Colon (tissue), 2 donors: ENCODE results near the gene TRAM2.

Source experiments
- FAIRE-seq: peaks from 2 replicates; lab custom pipeline; 2012; peaks lifted over from hg19 to GRCh38; lab: Jason Lieb, UNC
- donor health status: control.
- donor health status: control.

The TRAM2 gene

DNA sequence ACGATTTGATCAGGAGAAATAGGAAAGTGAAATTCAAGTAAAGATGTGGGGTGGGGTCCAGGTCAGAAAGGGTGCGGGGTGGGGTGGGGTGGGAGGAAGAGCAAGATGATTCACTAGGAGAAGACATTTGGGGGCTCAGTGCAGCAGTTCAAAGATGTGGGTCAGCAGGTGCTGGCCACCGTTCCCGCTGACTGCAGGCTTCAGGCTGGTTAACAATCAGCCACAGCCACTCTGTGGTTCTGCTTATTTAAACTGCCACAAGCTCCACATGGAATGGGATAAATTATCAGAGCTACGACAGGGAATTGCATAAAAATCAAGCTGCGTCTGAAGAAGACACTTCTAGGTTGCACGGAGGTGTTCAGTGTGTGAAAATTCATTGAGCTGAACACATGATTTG lies 49.4 kb downstream of the TRAM2 start:
- no peak for FAIRE-seq

DNA sequence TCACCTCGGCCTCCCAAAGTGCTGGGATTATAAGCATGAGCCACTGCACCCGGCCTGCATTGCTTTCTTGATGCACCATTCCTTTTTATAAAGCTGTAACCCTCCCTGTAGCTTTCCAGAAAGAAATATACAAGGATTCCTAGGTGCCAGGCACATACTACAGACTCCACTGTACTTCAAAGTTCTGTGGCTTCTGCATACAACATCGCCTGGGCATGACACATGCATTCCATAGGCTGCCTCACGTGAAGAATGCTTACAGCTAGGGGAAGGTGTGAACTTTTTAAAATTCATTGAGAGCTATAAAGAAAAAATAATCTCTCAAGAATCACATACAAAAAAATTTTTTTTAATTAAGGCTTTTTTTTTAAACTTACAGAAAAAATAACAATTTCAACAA lies 50.2 kb downstream of the TRAM2 start:
- FAIRE-seq: no peak

DNA sequence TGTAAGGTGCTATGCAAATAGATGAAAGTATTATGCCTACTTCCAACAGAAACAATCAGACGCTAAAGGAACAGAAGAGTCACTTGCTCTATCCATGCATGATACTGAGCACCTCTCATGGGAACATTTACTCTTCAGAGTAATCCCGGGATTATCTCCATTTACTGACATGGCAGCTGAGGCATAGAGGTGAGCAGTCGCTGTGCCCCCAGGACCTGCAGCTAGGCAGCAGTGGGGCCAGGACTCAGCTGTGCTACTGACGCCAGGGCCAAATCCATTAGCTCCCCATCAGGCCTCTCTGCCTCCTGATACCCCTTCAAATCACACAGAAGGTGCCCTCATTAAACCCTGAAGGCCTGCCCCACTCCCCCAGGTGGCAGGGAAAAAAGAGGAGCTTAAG lies 51.9 kb downstream of the TRAM2 start:
- FAIRE-seq: no peak

DNA sequence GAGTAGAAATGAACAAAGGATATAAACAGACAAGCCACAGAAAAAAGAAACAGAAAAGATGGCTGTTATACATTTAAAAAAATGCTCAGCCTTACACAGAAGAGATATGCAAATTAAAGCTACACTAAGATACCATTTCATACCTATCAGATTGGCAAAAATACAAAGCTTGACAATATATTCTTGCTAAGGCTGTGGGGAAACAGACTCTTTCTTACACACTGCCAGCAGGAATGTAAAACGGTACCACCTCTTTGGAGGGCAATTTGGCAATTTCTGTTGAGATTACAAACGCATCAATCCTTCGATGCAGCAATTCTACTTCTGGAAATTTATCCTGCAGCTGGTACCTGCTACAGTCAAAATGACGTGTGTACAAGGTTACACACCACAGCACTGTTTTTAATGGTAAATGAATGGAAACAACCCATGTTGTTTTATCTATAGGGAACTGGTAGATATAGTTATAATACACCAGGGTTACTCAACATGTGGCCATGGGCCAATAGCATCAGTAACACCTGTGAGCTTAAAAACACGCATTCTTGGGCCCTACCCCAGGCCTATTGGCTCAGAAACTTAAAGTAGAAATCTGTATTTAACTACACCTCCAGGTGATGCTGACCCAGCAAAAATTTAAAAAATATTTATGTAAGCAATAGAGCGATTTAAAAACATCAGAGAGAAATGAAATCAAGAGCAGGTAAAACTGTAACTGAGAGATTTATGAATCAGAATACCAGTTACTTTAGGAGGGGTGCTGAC lies 53.3 kb downstream of the TRAM2 start:
- no peak for FAIRE-seq

DNA sequence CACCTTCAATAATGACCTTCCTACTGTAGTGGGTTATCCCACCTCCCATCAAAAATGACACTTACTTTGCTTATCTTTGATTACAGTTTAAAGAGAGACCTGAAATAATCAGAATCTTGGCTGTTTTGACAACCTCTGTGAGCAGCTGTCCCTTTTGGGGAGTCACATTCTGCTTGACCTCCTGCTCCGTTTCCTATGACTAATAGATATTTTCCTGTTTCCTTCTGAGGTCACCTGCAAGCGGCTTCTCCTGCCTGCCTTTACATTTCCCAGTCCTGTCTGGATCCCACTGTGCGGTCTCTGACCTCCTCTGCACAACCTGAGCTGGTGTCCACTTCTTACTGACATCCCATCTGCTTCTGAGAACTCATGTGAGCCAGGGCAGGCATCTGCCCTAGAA lies 54.2 kb downstream of the TRAM2 start:
- FAIRE-seq: no peak

DNA sequence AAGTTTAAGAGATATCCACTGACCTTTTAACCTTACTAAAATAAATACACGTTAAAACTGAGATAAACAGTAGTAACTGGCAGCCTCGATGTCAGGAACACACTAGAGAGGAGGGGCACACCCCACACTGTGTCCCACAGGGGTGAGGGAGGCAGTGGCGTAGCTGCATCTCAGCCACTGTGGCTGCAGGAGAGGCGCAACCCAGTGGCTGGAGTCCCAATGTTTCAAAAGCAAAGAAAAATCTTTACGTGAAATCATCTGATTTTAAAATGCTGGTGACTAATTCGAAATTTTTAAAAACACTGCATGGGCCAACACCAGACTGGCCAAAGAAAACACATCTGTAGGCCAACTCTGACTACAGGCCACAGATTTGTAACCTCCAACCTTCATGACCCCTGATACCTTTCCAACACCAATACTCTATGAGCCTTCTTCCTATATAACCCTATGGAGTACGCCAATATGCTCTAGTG lies 54.7 kb downstream of the TRAM2 start:
- no peak for FAIRE-seq

DNA sequence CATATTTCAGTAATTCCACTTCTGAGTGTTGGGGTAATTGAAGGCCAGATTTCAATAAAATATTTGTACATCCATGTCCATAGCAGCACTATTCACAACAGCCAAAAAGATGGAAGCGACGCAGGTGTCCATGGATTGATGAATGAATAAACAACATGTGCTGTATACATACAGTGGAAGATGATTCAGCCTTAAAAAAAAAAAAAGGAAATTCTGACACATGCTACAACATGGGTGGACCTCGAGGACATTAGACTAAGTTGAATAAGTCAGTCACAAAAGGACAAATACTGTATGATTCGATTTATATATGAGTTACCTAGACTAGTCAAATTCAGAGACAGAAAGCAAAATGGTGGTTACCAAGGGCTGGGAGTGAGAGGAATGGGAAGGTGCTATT lies 57.2 kb downstream of the TRAM2 start:
- no peak for FAIRE-seq

DNA sequence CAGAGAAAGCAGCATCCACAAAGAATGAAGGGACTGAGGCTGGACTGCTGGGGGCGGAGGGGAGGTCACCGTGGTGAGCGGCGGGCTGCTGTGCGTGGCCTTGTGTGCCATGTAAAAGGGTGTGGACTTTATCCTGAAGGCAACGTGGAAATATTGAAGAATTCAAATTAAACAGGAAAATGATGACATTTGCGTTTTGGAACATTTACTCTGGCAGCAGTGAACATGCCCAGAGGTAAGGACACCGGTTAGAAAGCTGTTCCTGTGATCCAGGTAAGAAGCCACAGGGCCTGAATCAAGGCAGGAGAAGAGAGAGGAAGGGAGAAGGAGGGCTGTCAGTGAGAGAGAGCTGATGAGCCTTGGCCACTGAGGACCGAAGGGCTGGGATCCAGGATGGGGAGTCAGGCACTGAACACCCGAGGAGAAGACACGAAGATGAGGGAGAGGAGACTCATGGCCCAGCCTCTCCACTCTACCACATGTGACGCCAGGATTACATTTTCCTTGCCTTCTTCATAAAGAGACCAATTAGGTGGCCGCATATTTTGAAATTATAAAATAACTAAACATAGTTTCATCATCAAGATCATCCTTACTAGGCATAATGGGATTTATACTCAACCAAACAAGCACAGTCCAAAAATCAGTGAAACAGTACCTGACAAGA lies 58.4 kb downstream of the TRAM2 start:
- no peak for FAIRE-seq

DNA sequence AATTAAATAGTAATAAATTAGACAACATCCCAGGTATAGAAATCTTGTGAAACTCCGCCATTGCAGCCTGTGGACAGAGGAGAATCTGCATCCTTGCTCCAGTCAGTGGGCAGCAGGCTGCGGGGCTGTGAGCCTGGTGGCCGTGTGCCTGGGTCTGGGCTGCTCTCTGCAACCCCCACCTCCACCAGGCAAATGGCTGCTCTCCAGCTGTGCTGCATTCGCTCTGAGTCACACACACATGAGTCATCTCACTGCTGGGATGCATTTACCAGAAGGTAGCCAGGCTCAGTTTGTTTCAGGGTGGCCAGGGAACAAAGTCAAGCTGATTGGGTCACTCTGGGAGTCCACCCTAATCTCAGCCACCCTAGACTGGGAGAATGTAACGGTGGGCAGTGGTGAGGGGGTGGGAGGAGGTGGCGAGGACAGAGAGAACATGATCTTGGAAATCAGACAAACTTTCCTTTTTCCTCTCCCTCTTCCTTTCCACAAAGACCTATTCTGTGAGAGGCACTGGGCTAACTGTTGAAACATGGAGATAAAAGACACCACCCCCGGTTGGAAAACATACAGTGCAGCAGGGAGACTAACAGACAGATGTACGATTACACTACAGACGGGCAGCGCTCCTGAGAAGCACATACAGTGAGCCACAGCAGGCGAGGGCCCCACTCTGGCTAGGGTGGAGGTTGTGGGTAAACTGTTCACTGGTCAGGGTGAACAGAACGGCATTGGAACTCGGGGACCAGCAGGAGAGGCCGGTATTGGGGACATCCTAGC lies 59.2 kb downstream of the TRAM2 start:
- no peak for FAIRE-seq

DNA sequence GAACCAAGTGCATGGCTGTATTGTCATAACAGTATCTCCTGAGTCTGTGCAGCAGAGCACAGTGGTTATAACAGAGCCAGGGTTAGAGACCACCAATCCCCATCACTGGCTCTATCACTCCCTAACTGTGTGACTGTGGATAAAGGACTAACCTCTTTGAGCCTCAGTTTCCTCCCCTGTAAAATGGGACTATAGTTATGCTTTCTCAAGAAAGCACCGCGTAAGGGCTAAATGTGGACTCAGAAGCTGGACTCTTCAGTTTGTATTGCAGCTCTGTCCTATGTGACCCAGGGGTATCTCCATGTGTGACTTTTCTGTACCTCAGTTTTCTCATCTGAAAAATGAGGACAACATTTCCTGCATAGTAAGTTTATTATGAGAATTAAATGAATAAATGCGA lies 59.9 kb downstream of the TRAM2 start:
- no peak for FAIRE-seq

DNA sequence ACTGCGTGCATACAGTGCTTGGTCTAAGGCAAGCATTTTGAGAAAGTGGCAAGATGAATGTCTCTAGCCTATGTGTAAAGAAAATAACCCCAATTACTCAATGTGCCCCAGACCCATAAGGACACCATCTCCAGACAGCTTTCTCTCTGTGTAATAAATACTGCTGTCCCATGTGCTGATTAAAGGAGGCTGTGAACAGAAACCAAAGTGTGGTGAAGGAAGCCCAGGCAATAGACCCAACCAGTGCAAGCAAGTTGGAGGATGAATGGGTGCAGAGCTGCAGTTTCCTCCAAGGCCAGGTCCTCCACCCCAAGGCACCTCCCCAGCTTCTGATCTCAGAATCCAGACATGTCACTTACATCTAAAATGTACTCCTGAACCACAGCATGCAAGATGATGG lies 60.6 kb downstream of the TRAM2 start:
- FAIRE-seq: no peak

DNA sequence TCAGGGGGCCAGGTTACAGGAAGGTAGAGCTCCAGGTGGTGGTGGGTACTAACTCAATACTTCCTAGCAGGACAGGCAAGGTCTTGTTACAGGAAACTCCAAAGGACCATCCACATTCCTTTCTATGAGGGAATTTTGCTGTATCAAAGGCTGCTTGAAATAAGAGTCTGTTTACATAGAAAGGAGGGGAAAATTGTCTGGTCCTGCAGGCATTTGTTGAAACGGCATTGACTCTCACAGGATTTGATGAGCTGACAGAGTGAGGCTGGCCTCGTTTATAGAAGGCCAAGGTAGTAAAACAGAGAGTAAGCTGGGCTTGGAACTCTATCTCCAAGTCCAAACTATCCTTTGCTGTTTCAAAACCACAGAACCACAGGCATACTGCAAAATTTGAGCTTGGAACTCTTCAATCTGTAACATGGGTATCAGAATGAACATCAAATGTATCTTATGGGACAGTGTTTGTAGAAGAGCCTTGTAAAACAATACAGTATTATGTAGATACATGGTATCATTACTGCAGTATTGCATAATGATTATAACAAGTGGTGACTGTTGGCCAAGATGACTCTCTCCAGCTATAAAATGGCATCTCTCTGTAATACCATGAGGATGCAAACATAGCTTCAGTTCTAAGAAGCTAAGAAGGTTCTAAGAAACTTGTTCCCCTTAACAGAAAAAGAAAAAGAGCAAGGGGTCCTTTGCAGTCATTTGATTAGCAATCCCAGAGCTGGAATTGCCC lies 61.5 kb downstream of the TRAM2 start:
- FAIRE-seq: no peak

DNA sequence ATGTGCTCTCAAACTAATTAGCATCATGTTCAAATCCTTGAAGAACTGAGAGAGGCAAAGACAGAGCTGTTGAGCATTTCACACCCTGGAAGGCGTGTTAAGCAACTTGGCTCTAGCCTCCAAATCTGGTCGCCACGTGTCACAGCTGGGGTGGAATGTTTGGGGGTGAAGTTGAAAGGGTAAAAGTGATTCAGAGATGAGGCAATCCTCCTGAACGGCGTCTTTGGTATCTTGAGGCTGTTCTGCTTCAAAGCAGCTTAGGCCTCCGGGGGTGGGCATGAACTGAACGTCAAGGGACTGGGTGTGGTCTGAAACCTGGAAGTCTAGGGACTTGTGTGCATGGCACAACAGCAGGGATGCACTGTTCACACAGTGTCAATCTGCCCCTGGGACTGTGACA lies 62.3 kb downstream of the TRAM2 start:
- FAIRE-seq: no peak

DNA sequence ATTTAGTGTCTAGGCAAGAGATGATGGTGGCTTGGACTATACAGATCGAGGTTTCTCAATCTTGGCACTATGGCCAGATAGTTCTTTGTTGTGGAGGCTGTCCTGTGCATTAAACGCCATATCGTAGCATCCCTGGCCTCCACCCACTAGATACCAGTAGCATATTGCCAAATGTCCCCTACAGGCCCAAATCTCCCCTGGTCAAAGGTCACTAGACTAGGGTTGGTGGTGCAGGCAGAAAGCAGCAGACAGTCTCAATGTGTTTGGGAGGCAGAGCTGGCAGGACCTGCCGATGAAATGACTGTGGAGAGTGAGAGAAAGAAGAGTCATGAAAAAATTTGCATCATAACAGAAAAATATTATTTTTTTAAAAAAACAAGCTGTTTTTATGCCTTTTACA lies 63.0 kb downstream of the TRAM2 start:
- no peak for FAIRE-seq

DNA sequence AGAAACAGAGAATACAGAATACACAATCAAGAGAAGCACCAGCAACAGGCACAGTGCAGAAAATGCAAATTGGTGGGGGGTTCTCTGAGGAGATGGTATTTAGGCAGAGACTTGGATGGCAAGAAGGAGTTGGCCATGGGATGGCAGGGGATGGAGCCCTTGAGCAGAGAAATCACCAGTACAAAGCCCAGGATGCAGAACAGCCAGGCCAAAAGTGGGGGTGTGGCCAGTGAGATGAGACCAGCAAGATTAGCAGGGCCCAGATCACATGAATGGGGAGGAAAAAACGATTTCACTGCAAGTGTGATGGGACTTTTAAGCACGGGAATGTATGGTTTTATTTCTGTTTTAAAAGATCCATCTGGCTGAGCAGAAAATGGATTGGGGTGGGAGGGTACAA lies 63.4 kb downstream of the TRAM2 start:
- FAIRE-seq: no peak

DNA sequence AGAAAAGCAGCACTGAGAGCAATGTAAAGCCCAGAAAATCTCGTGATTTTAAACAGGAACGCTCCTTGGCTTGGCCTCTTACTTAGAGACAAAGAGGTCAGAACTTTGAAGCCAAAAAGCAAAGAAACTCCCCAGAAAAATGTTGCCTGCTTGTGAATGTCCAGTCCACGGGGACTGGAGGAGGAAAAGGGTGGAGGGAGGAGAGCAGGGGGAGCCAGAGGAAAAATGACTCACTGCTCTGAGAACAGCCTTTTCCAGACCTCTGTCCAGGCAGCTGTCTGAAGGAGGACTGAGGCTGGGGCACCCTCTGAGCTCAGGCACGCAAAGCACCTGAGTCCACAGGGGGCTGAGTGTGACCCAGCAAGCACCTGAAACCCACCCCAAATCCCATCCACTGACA lies 64.7 kb downstream of the TRAM2 start:
- no peak for FAIRE-seq

DNA sequence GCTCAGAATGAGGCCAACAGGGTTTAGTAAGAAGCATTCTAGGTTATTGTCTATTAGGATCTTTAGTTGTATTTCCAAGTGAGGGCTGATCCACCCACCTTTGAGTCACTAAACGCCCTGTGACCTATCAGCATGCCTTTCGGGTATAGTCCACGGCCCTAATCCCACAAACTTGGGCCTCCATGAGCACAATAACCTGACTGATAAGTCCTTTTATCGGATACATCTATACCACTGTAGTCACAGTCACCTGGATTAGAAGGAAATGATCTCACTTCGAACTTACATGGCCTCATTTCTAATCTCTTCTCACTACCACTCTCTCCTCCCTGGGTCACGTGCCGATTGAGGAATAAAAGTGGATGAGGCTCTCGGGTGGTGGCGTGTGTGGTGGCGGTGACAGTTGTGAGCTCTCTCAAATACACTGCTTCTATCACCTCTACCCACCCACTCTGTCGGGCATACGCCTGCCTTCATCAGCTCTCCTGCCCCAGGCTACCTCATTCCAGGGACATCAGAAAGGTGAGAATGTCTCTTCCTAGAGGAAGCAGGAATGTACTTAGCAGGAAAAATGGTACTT lies 65.2 kb downstream of the TRAM2 start:
- no peak for FAIRE-seq

DNA sequence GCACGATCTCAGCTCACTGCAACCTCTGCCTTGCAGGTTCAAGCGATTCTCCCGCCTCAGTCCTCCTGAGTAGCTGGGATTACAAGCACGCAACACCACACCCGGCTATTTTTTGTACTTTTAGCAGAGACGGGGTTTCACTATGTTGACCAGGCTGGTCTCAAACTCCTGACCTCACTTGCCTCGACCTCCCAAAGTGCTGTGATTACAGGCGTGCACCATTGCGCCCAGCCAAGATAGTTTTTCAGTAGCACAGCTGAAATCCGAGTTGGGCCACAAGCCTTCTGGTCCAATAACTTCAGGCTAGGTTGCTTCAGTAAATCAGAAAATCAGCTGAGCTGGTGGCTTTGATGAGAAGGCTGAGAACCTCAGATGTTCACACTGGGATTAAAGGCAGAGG lies 65.7 kb downstream of the TRAM2 start:
- FAIRE-seq: no peak

DNA sequence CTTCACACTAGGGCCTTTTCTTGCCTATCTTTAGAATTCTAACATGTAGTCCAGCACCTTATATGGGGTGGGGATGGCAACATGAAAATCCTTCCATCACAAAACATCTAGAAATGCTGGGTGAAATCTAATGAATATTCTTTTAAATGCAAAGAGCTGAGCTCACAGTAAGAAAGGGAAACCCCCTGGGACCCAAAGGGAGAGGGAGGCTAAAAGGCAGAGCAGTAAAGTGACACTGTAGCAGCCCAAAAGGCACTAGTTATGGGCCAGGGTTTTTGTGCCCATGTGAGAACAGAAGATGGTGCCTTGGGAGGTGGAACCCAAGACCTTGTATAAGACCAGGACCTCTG lies 66.7 kb downstream of the TRAM2 start:
- FAIRE-seq: no peak

DNA sequence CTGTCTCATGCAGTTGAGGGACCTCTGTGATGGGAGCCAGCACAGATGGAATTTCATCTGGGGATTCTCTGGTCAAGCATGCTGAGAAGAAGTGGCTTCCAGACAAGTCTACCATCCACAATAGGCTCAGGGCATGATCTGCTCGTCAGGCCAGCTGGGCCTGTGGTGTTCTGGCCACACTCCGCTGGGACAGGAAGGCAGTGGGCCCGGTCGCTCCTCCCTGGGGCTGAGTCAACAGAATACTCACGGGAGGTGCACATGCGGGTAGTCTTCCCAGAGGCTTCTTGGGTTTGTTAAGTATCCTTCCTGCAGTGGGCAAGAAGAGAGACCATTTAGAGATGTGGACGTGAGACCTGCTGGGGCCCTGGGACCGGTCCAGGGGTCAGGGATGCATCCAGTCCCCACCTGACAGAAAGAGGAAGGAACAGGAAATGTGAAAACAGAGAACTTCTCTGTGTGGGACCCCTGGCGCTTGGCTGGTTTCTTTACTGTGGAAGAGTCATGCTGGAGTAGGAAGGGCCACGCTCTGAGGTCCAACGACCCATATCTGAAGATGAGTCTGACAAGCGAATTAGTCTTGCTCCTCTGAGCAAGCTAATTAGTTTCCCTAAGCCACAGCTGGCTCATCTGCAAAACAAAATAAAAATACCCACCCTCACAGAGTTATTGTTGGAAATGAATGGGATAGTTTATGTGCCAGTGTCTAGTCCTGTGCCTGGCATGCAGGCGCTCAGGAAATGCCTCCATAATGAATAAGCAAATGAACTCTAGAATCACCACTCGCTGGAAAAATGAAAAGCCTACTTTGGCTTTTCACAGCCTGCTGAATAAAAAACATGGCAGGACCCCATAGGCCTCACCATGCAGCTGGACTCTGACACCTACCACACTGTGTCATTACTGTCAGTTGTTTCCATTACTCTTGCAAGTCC lies 67.3 kb downstream of the TRAM2 start:
- no peak for FAIRE-seq

DNA sequence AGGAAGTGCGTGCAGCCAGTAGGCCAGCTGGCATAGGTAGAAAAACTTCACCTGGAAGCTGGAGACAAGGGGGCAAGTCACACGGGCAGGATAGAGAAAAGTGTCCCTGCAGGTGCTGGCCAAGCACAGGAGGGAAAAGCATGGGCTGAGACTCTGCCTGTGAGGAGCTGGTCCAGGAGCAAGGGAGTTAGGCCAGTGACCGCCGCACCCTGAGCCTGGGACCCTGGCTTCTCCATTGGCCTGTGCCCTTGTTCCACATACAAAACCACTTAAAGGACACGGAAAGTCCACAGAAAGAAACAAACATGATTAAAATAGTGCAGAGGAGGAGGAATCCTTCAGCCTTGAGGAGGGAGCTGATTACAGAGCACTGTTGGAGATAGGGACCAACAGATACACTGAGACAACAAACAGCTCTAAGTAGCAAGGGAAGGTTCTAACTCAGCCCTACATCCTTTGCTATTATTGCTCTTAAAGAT lies 68.6 kb downstream of the TRAM2 start:
- no peak for FAIRE-seq
